Endothelial cell of umbilical vein (primary cell): ENCODE results near the gene PPP1R3D. TPM values are rescaled to one million over a fixed set of nuclear protein-coding genes. Genes with fewer than 3 reads are reported as not detected.

Experiments used
- BruUV-seq: library from RNA; stranded (reverse); fragments of 400-500 nt; replicated peaks from 2 replicates; lab custom pipeline; 2021; lab: Mats Ljungman, UMichigan
- CTCF ChIA-PET: fragments of 300-600, 350-600 bp; sonication (Branson Sonifier 250); formaldehyde crosslinking; loops from one replicate; lab custom pipeline; 2021; ENCODE audit warnings: antibody characterized with exemption, inconsistent platforms; lab: Charles Lee
- POLR2A ChIA-PET: fragments of 300-600, 350-600 bp; sonication (Branson Sonifier 250); formaldehyde crosslinking; loops from one replicate; lab custom pipeline; 2021; ENCODE audit warnings: antibody characterized with exemption, inconsistent platforms; lab: Charles Lee
- DNase-seq: peaks from one replicate; pipeline ENCODE4 v3.0.0-alpha.2; 2011; ENCODE audit warnings: low read depth, low spot score
- FAIRE-seq: peaks from 2 replicates; lab custom pipeline; 2011; peaks lifted over from hg19 to GRCh38; lab: Jason Lieb, UNC
- H2AFZ ChIP-seq: 2 replicates; pipeline ENCODE4 v1.6.0; 2012; ENCODE audit warnings: low read depth, low read length, control low read depth, inconsistent platforms
- H3K27ac ChIP-seq: 2 replicates; pipeline ENCODE4 v1.5.1; 2011; ENCODE audit warnings: low read depth, mild to moderate bottlenecking, control low read depth, low read length, moderate library complexity; ENCODE audit not compliant: insufficient read depth
- H3K27me3 ChIP-seq, 2 experiments: 2 replicates each; pipeline versions ENCODE4 v1.6.0 to v1.6.1; 2011; ENCODE audit warnings: low read length in 2 of 2, mixed read lengths in 1 of 2; ENCODE audit not compliant: control insufficient read depth in 2 of 2, insufficient read depth in 2 of 2
- H3K36me3 ChIP-seq, 2 experiments: 2 replicates in 1 of 2; 3 replicates in 1 of 2; pipeline ENCODE4 v1.5.1; 2011; ENCODE audit warnings: low read length in 2 of 2, mild to moderate bottlenecking in 1 of 2, moderate library complexity in 1 of 2; ENCODE audit not compliant: control insufficient read depth in 2 of 2, insufficient read depth in 2 of 2; ENCODE audit errors: extremely low read depth in 1 of 2
- H3K4me1 ChIP-seq: 3 replicates; pipeline ENCODE4 v1.5.1; 2011; ENCODE audit warnings: mild to moderate bottlenecking, low read length; ENCODE audit not compliant: control insufficient read depth, insufficient read depth; ENCODE audit errors: extremely low read depth
- H3K4me2 ChIP-seq: 2 replicates; pipeline ENCODE4 v1.6.1; 2011; ENCODE audit warnings: low read length, control low read depth, mixed read lengths; ENCODE audit not compliant: insufficient read depth
- H3K4me3 ChIP-seq, 3 experiments: fragments of 200-600 bp in 1 of 3; sonication (generic), shearing (Covaris generic) in 1 of 3; replicated peaks in 1 of 3; 2 replicates each; pipeline ENCODE4 v1.5.1; 2011 to 2016; ENCODE audit warnings: control low read depth in 3 of 3, low read length in 3 of 3, mild to moderate bottlenecking in 2 of 3, inconsistent platforms in 1 of 3, low read depth in 1 of 3, moderate library complexity in 1 of 3; ENCODE audit not compliant: insufficient read depth in 1 of 3
- H3K79me2 ChIP-seq: 2 replicates; pipeline ENCODE4 v1.6.0; 2012; ENCODE audit warnings: low read length, inconsistent platforms; ENCODE audit not compliant: control insufficient read depth, insufficient read depth
- H3K9ac ChIP-seq: replicated peaks from 2 replicates; pipeline ENCODE3; 2011; ENCODE audit warnings: low read length, control low read depth; ENCODE audit not compliant: insufficient read depth; ENCODE audit errors: extremely low read depth
- H3K9me1 ChIP-seq: replicated peaks from 3 replicates; pipeline ENCODE4 v1.6.0; 2011; ENCODE audit warnings: mild to moderate bottlenecking, low read length; ENCODE audit not compliant: control insufficient read depth, insufficient read depth; ENCODE audit errors: extremely low read depth
- H3K9me3 ChIP-seq: replicated peaks from 2 replicates; pipeline ENCODE4 v1.5.1; 2012; ENCODE audit warnings: low read length, inconsistent platforms; ENCODE audit not compliant: control insufficient read depth, insufficient read depth
- H4K20me1 ChIP-seq: replicated peaks from 2 replicates; pipeline ENCODE3; 2011; ENCODE audit warnings: mild to moderate bottlenecking, low read length; ENCODE audit not compliant: control insufficient read depth, insufficient read depth; ENCODE audit errors: extremely low read depth
- CTCF ChIP-seq, 2 donors: IDR thresholded peaks; 1 replicate in 1 of 2; 2 replicates in 1 of 2; pipeline ENCODE4 v1.5.1; 2011; ENCODE audit warnings: low read length in 2 of 2, mild to moderate bottlenecking in 2 of 2, moderate library complexity in 2 of 2, control low read depth in 1 of 2, inconsistent platforms in 1 of 2, low read depth in 1 of 2; ENCODE audit not compliant: insufficient read depth in 1 of 2; ENCODE audit errors: extremely low read depth in 1 of 2
- EZH2 ChIP-seq: IDR thresholded peaks from 2 replicates; pipeline ENCODE4 v1.6.1; 2012; ENCODE audit warnings: borderline replicate concordance, low read depth, mild to moderate bottlenecking, moderate library complexity, low read length, inconsistent platforms; ENCODE audit not compliant: severe bottlenecking
- GATA2 ChIP-seq: IDR thresholded peaks from 2 replicates; pipeline ENCODE4 v1.7.0; 2011; ENCODE audit warnings: low read depth, mild to moderate bottlenecking, moderate library complexity, mixed read lengths, low read length; ENCODE audit not compliant: insufficient read length, insufficient read depth
- JUN ChIP-seq: IDR thresholded peaks from 2 replicates; pipeline ENCODE4 v1.6.1; 2011; ENCODE audit warnings: borderline replicate concordance, low read depth; ENCODE audit not compliant: insufficient read length, insufficient read depth
- MAX ChIP-seq: IDR thresholded peaks from 2 replicates; pipeline ENCODE4 v1.6.1; 2011; ENCODE audit not compliant: insufficient read depth, insufficient read length
- MYC ChIP-seq: IDR thresholded peaks from one replicate; pipeline ENCODE4 v1.6.1; 2011; ENCODE audit warnings: mild to moderate bottlenecking, low read depth, low read length
- POLR2A ChIP-seq: IDR thresholded peaks from 2 replicates; pipeline ENCODE4 v1.6.1; 2012; ENCODE audit warnings: low read depth, mild to moderate bottlenecking, control low read depth, low read length
- POLR2AphosphoS5 ChIP-seq: IDR thresholded peaks from 2 replicates; pipeline ENCODE4 v1.6.1; 2012; ENCODE audit warnings: low read depth, mild to moderate bottlenecking, control low read depth, low read length, moderate library complexity; ENCODE audit not compliant: insufficient read depth
- dilution Hi-C: fragments of 300-500 bp; cut with MboI; formaldehyde crosslinking; loops from one replicate; pipeline ENCODE4 v1.15.0; 2019; ENCODE audit warnings: low sequenced_read_pairs; ENCODE audit not compliant: extremely low pct_ligation_motif_present
- intact Hi-C: fragments of 100-400 bp; cut with micrococcal nuclease; formaldehyde crosslinking; loops from one replicate; pipeline ENCODE4 v1.10.0; 2022
- polyA plus RNA-seq, 4 experiments: library from polyadenylated mRNA; depleted of rRNA in 3 of 4; stranded (reverse) in 3 of 4; unstranded in 1 of 4; fragments of >200 nt; gene quantifications; 2 replicates each; pipeline versions ENCODE4 v1.2.1 to v1.2.3, GENCODE V29; 2011 to 2012; ENCODE audit warnings: missing spikeins in 1 of 4
- total RNA-seq: library from RNA; stranded (reverse); gene quantifications from 2 replicates; pipeline ENCODE4 v1.2.3, GENCODE V29; 2021

Gene PPP1R3D
- total and polyA plus RNA-seq, 2 donors (not counting 3 experiments of a cell fraction or from before 2014, with no cell fraction given): 1.7 to 5.2 TPM

- no peak for TF ChIP-seq POLR2A
- TF ChIP-seq JUN: no peak
- no peak for TF ChIP-seq CTCF (IDR thresholded peaks at IDR 0.05; ENCODE audit: extremely low read depth in 1 of 2, insufficient read depth in 1 of 2, low read depth in 1 of 2, low read length in 2 of 2)
- no peak for TF ChIP-seq POLR2AphosphoS5
- no peak for TF ChIP-seq MAX
- no peak for TF ChIP-seq GATA2
- no peak for TF ChIP-seq MYC
- TF ChIP-seq EZH2: no peak
- dilution Hi-C loops (no loop called here), intact Hi-C loops (loop anchor here (10.0 kb wide), 1 partner anchor 931 kb away; the partner anchor contains the start of gene TUBB1)
- FAIRE-seq (no peak), DNase-seq (no peak)
- H3K9me3 ChIP-seq: no peaks in the 10 kb centered on the region
- no peaks in the 10 kb centered on the region for H3K27me3 ChIP-seq
- H3K9me1 ChIP-seq: no peaks in the 10 kb centered on the region
- H3K36me3 ChIP-seq: peaks cover 5 to 8% of the 10 kb centered on the region in 2 experiments
- H2AFZ ChIP-seq: no peak overlapping the region
- H3K4me3 ChIP-seq: no peak overlapping the region
- H3K27ac ChIP-seq: no peak overlapping the region
- H3K9ac ChIP-seq: no peak overlapping the region
- H3K79me2 ChIP-seq: no peaks in the 10 kb centered on the region
- no peaks in the 10 kb centered on the region for H4K20me1 ChIP-seq
- peaks cover 9% of the 10 kb centered on the region for H3K4me1 ChIP-seq
- CTCF ChIA-PET: interaction anchor here (1.0 to 2.9 kb wide), 4 partner anchors 8 to 1950 kb away, joined by 3 to 14 read pairs (median 6); partner anchors contain the start of gene SYCP2
- BruUV-seq: no TSS peak
- POLR2A ChIA-PET: no interaction called here
- no peak overlapping the region for H3K4me2 ChIP-seq
Observed at GRCh38 chr20:59945731-59946130, 5.6 kb upstream of the PPP1R3D start.
